Measurements from ENCODE around the gene EEF1A1. TPM values are rescaled to one million over a fixed set of nuclear protein-coding genes. Genes with fewer than 3 reads are reported as not detected.

The EEF1A1 gene
- total and polyA plus RNA-seq, 2 of the 8 experiments (the other 6 are each of a cell fraction or from before 2014, with no cell fraction given): 13,823 to 13,927 TPM

- Histone ChIP-seq H3K4me1 (replicated peaks in 1 of 4; ENCODE audit: control insufficient read depth in 3 of 4, insufficient read depth in 4 of 4, low read length in 3 of 4) (no peaks in the 10 kb centered on the region), H3K56ac (replicated peaks; ENCODE audit: insufficient read length, low read depth, low read length) (no peak overlapping the region), H3K4me2 (ENCODE audit: insufficient read depth in 1 of 2, low read depth in 2 of 2, low read length in 2 of 2) (no peak overlapping the region), H3K23ac (ENCODE audit: insufficient read length) (no peak overlapping the region), H2BK12ac (ENCODE audit: low read depth, low read length) (no peak overlapping the region), H2BK5ac (ENCODE audit: low read depth, low read length) (no peak overlapping the region), H3K9me3 (ENCODE audit: insufficient read depth in 2 of 2, low read depth in 1 of 2, low read length in 1 of 2) (no peaks in the 10 kb centered on the region), H3K14ac (ENCODE audit: insufficient read length) (no peak overlapping the region), H2BK15ac (ENCODE audit: low read length) (no peak overlapping the region), H3K18ac (ENCODE audit: extremely low read depth, low read length) (no peak overlapping the region), H4K5ac (ENCODE audit: insufficient read length, low read depth, low read length) (no peak overlapping the region), H4K91ac (replicated peaks; ENCODE audit: insufficient read length, low read length) (no peak overlapping the region), H2AFZ (ENCODE audit: low read length) (no peak overlapping the region), H3K36me3 (ENCODE audit: control insufficient read depth in 2 of 4, insufficient read depth in 4 of 4, low read length in 3 of 4) (peaks cover 2 to 30% (median 13%) of the 10 kb centered on the region in 4 experiments; a peak in 6 of 8 replicates), H4K20me1 (replicated peaks in 1 of 2; ENCODE audit: control insufficient read depth in 1 of 2, insufficient read depth in 2 of 2, low read length in 2 of 2) (peaks cover 0 to 1% of the 10 kb centered on the region in 2 experiments), H2BK120ac (replicated peaks; ENCODE audit: low read depth, low read length) (no peak overlapping the region), H2AK5ac (ENCODE audit: low read depth, low read length) (no peak overlapping the region), H3K79me1 (ENCODE audit: low read depth, low read length) (no peaks in the 10 kb centered on the region), H3K4me3 (ENCODE audit: extremely low read depth in 1 of 4, insufficient read depth in 2 of 4, low read depth in 3 of 4, low read length in 4 of 4) (no peak overlapping the region), H3K79me2 (ENCODE audit: control insufficient read depth in 1 of 2, insufficient read depth in 2 of 2, low read length in 2 of 2) (no peaks in the 10 kb centered on the region), H3K9ac (replicated peaks in 1 of 4; ENCODE audit: extremely low read depth in 1 of 4, low read depth in 3 of 4, low read length in 3 of 4) (no peak overlapping the region), H2BK20ac (ENCODE audit: low read length) (no peak overlapping the region), H3K27ac (ENCODE audit: low read depth, low read length) (no peak overlapping the region), H3K4ac (replicated peaks; ENCODE audit: insufficient read length, low read depth, low read length) (no peak overlapping the region), H3K27me3 (replicated peaks in 1 of 4; ENCODE audit: control insufficient read depth in 3 of 4, extremely low read depth in 1 of 4, insufficient read depth in 3 of 4, low read length in 3 of 4) (no peaks in the 10 kb centered on the region), H3K23me2 (ENCODE audit: low read depth, low read length) (no peaks in the 10 kb centered on the region), H4K8ac (ENCODE audit: extremely low read depth, insufficient read depth, low read length) (no peak overlapping the region)
- no peak for DNase-seq (ENCODE audit: low read depth in 1 of 2, low spot score in 2 of 2)
- FAIRE-seq: no peak
- CTCF ChIA-PET (ENCODE audit: partially characterized antibody): interaction anchor here (0.6 to 1.5 kb wide), 2 partner anchors 108 to 150 kb away, joined by 3 read pairs; no protein-coding TSS in a partner anchor
- WGBS, 2 experiments (ENCODE audit: extremely low coverage in 1 of 2, insufficient coverage in 1 of 2, insufficient read length in 1 of 2, insufficient replicate concordance in 2 of 2, low coverage in 1 of 2, low lambda C conversion rate in 2 of 2, missing lambda C conversion rate in 1 of 2): 93% methylated on average over 2 of the region's 2 CpGs; no CpG with 5 or more reads in 1 of the 2 experiments
- POLR2A ChIA-PET (ENCODE audit: partially characterized antibody): interaction anchor here (0.8 to 16.9 kb wide), 5 partner anchors 8 to 77 kb away, joined by 3 to 305 read pairs (median 4); partner anchors contain the start of gene EEF1A1
- TF ChIP-seq RAD21 (IDR thresholded peaks at IDR 0.05 in 1 of 2, conservative IDR thresholded peaks at IDR 0.05 in 1 of 2; ENCODE audit: low read depth in 2 of 2, low read length in 2 of 2): no peak
- no peak for TF ChIP-seq NRF1 (IDR thresholded peaks at IDR 0.05; ENCODE audit: low read depth, low read length)
- TF ChIP-seq ATF2 (IDR thresholded peaks at IDR 0.05; ENCODE audit: low read length): no peak
- no peak for TF ChIP-seq SUZ12 (IDR thresholded peaks at IDR 0.05; ENCODE audit: low read length)
- TF ChIP-seq GABPA (IDR thresholded peaks at IDR 0.05; ENCODE audit: borderline replicate concordance, insufficient read depth, low read length): no peak
- no peak for TF ChIP-seq KDM1A (IDR thresholded peaks at IDR 0.05; ENCODE audit: borderline replicate concordance, low read length)
- TF ChIP-seq POLR2AphosphoS5 (IDR thresholded peaks at IDR 0.05; ENCODE audit: low read depth, low read length): no peak
- no peak for TF ChIP-seq TEAD4 (IDR thresholded peaks at IDR 0.05; ENCODE audit: low read depth, low read length)
- no peak for TF ChIP-seq HDAC6 (IDR thresholded peaks at IDR 0.05; ENCODE audit: low read depth, low read length)
Observed at GRCh38 chr6:73503027-73503772, 17.6 kb downstream of the EEF1A1 start.
